Measurements from ENCODE around the gene AGPAT3. TPM values are rescaled to one million over a fixed set of nuclear protein-coding genes. Genes with fewer than 3 reads are reported as not detected.

Gene AGPAT3
- total and polyA plus RNA-seq, 3 donors from 2014 or later: 64.5 to 77.5 (median 69.8) TPM

DNA sequence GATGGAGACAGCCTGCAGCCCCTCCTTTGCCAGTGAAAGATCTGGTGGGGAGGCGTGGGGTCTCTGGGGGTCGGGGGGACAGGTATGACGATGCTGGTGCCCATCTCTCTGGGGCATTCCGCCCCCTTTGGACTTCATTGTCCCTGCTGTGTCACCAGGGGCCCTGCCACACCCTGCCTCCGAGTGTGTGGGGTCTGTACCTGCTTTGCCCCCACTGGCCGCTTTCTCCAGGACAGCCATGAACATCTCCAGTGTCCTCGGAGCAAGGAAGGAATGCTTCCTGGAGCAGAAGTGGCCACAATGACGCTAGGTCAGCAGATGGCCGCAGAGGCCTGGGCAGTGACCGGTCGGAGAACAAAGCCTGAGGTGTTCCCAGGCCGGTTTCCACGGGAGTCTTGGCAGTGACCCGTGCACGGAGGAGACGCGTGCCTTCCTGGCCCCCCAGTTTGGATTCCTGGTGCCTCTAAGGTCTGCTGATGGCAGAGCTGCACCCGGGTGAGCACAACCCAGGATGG is 128.5 kb downstream of the AGPAT3 start:
- Histone ChIP-seq H3K27me3 (no peaks in the 10 kb centered on the region), H3K9me3 (no peaks in the 10 kb centered on the region), H3K27ac (no peak overlapping the region), H3K4me3 (no peak overlapping the region), H3K36me3 (ENCODE audit: low read depth, missing control alignments) (no peaks in the 10 kb centered on the region), H3K4me1 (peaks cover 12% of the 10 kb centered on the region)
- no peak for TF ChIP-seq POLR2A (IDR thresholded peaks at IDR 0.05)
- TF ChIP-seq, protein P1, sequence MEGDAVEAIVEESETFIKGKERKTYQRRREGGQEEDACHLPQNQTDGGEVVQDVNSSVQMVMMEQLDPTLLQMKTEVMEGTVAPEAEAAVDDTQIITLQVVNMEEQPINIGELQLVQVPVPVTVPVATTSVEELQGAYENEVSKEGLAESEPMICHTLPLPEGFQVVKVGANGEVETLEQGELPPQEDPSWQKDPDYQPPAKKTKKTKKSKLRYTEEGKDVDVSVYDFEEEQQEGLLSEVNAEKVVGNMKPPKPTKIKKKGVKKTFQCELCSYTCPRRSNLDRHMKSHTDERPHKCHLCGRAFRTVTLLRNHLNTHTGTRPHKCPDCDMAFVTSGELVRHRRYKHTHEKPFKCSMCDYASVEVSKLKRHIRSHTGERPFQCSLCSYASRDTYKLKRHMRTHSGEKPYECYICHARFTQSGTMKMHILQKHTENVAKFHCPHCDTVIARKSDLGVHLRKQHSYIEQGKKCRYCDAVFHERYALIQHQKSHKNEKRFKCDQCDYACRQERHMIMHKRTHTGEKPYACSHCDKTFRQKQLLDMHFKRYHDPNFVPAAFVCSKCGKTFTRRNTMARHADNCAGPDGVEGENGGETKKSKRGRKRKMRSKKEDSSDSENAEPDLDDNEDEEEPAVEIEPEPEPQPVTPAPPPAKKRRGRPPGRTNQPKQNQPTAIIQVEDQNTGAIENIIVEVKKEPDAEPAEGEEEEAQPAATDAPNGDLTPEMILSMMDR (IDR thresholded peaks at IDR 0.05): no peak
- no peak for DNase-seq
- 59 to 78% methylated on average over 11 to 18 of the region's 18 CpGs for WGBS, 2 donors
- intact Hi-C loops (cut with DNase I; ENCODE audit: low total_unique reads): no loop called here

DNA sequence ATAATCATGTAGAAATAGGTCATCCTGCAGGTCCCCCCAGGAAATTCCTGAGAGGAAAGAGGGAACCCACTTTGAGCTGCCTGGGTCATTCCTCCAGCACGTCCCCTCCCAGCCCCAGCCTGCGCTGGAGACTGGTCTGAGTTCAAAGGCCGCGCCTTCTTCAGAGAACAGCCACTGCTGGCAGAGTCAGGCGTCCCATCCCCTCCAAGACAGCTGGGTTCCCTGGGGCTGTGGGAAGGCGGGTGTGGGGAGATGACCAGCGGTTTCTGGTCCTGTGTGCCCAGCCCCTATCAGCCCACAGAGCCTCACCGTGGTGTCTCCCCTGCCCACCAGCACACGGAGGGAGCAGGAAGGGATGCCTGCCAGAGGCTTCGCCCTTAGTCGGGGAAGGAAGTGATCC is 129.1 kb downstream of the AGPAT3 start:
- intact Hi-C loops (cut with DNase I; ENCODE audit: low total_unique reads): no loop called here
- DNase-seq: no peak

DNA sequence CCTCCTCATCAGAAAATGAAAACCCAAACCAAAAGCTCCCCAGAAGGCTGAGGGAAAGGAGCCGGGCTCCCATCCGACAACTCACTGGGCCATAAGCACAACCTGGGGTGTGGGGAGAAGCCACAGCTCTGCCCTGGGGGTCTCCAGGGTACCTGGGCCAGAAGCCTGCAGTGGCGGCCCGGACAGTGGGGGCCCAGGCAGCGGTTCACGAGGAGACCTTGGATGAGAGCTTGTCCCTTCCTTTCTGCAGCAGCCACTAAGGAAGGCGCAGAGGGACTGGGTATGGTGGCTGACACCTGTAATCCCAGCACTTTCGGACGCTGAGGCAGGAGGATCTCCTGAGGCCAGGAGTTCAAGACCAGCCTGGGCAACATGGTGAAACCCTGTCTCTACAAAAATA is 129.6 kb downstream of the AGPAT3 start:
- intact Hi-C loops (cut with DNase I; ENCODE audit: low total_unique reads): no loop called here
- no peak overlapping the region for H3K4me3 ChIP-seq
- peak overlapping the region in 1 of 2 donors; percentile 24 for H3K27ac ChIP-seq
- no peak for TF ChIP-seq POLR2A (IDR thresholded peaks at IDR 0.05)
- TF ChIP-seq, protein P1 (IDR thresholded peaks at IDR 0.05): no peak
- no peaks in the 10 kb centered on the region for H3K36me3 ChIP-seq (ENCODE audit: low read depth, missing control alignments)
- H3K4me1 ChIP-seq: peaks cover 12% of the 10 kb centered on the region
- no peaks in the 10 kb centered on the region for H3K9me3 ChIP-seq
- 96 to 98% methylated on average over 9 of the region's 9 CpGs for WGBS, 2 donors
- no peaks in the 10 kb centered on the region for H3K27me3 ChIP-seq
- no peak for DNase-seq

More for the DNA sequence above, 129.1 kb downstream of the AGPAT3 start:
- Histone ChIP-seq H3K9me3 (no peaks in the 10 kb centered on the region), H3K27ac (peak overlapping the region in 1 of 2 donors; percentile 24), H3K4me1 (peaks cover 12% of the 10 kb centered on the region), H3K27me3 (no peaks in the 10 kb centered on the region), H3K36me3 (ENCODE audit: low read depth, missing control alignments) (no peaks in the 10 kb centered on the region), H3K4me3 (no peak overlapping the region)
- WGBS, 2 donors: 56 to 65% methylated on average over 10 to 11 of the region's 11 CpGs
- TF ChIP-seq POLR2A (IDR thresholded peaks at IDR 0.05): no peak
- TF ChIP-seq, protein P1 (IDR thresholded peaks at IDR 0.05): no peak

DNA sequence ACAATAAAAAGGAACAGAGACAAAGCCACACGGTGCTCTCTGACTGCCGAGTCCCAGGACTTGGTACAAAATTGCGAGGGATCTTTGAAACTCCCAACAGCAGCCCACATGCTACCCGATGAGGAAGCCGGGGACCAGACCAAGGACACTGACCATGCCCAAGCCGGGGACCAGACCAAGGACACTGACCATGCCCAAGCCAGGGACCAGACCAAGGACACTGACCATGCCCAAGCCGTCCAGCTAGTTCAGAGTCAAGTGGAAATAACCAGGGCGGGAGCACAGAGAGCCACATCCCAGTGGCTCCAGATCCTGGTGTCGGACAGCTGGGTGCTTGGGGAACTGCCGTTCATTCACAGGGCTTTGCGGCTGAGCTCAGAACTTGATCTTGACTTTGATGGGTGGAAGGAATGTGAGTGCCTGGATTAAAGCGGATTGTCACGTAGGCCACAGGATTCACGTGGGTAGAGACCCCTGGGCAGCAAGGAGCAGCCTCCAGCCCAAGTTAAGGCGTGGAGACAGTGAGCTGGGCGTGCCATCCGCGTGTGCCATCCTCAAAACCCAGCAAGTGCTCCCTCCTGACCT is 130.6 kb downstream of the AGPAT3 start:
- 87 to 95% methylated on average over 11 to 18 of the region's 18 CpGs for WGBS, 2 donors
- Histone ChIP-seq H3K36me3 (ENCODE audit: low read depth, missing control alignments) (no peaks in the 10 kb centered on the region), H3K4me1 (peaks cover 12% of the 10 kb centered on the region), H3K27me3 (no peaks in the 10 kb centered on the region), H3K4me3 (no peak overlapping the region), H3K27ac (no peak overlapping the region), H3K9me3 (no peaks in the 10 kb centered on the region)
- TF ChIP-seq POLR2A (IDR thresholded peaks at IDR 0.05): no peak
- TF ChIP-seq, protein P1 (IDR thresholded peaks at IDR 0.05): no peak
- intact Hi-C loops (cut with DNase I; ENCODE audit: low total_unique reads): no loop called here
- no peak for DNase-seq

All from testis (tissue), 3 donors.